ENCODE measurements around the gene AGPAT1. TPM values are rescaled to one million over a fixed set of nuclear protein-coding genes. Genes with fewer than 3 reads are reported as not detected.

The AGPAT1 gene
- total and polyA plus RNA-seq, 10 of the 15 experiments (the other 5 are each of a cell fraction or from before 2014, with no cell fraction given) = 13.9 to 39.5 (median 24.7) TPM

DNA sequence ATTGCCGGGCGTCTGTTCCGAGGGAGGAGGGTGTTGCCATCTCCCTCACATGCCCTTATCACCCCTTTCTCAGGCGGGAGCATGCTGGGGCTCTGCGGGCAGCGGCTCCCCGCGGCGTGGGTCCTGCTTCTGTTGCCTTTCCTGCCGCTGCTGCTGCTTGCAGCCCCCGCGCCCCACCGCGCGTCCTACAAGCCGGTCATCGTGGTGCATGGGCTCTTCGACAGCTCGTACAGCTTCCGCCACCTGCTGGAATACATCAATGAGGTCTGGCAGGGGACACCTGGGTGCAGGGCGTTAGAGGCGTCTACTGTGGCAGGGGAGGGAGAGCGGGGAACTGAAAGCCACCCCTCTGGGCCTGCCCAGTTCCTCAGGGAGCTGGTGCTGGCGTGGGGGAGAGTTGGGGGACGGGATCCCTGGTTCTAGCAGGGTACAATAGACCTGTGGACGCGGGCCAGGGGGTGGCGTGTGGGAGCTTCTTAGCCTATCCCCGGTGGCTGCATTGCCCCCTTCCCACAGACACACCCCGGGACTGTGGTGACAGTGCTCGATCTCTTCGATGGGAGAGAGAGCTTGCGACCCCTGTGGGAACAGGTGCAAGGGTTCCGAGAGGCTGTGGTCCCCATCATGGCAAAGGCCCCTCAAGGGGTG, 21.2 kb downstream of the AGPAT1 start (continued):
- TF ChIP-seq, protein P1, sequence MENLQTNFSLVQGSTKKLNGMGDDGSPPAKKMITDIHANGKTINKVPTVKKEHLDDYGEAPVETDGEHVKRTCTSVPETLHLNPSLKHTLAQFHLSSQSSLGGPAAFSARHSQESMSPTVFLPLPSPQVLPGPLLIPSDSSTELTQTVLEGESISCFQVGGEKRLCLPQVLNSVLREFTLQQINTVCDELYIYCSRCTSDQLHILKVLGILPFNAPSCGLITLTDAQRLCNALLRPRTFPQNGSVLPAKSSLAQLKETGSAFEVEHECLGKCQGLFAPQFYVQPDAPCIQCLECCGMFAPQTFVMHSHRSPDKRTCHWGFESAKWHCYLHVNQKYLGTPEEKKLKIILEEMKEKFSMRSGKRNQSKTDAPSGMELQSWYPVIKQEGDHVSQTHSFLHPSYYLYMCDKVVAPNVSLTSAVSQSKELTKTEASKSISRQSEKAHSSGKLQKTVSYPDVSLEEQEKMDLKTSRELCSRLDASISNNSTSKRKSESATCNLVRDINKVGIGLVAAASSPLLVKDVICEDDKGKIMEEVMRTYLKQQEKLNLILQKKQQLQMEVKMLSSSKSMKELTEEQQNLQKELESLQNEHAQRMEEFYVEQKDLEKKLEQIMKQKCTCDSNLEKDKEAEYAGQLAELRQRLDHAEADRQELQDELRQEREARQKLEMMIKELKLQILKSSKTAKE (IDR thresholded peaks at IDR 0.05; ENCODE audit: low read depth, poor library complexity, severe bottlenecking) = no peak
- TF ChIP-seq MYC (IDR thresholded peaks at IDR 0.05; ENCODE audit: insufficient read depth, insufficient read length, insufficient replicate concordance, low read length, severe bottlenecking) (no peak), SREBF2 (IDR thresholded peaks at IDR 0.05; ENCODE audit: low read length) (no peak), SPI1 (IDR thresholded peaks at IDR 0.05; ENCODE audit: borderline replicate concordance, insufficient read depth, low read depth, low read length) (peak; percentile 32; the same call in 1 of the 2 replicates), RB1 (IDR thresholded peaks at IDR 0.05; ENCODE audit: borderline replicate concordance) (0 out of 2 replicates have a peak, but pooled peaks have one; percentile 66), MXI1 (IDR thresholded peaks at IDR 0.05; ENCODE audit: low read depth, low read length) (peak; percentile 56; the same call in 1 of the 2 replicates), WRNIP1 (IDR thresholded peaks at IDR 0.05; ENCODE audit: borderline replicate concordance, low read depth, low read length) (no peak), ESRRA (IDR thresholded peaks at IDR 0.05; ENCODE audit: low read length) (no peak)
- TF ChIP-seq, protein P2, sequence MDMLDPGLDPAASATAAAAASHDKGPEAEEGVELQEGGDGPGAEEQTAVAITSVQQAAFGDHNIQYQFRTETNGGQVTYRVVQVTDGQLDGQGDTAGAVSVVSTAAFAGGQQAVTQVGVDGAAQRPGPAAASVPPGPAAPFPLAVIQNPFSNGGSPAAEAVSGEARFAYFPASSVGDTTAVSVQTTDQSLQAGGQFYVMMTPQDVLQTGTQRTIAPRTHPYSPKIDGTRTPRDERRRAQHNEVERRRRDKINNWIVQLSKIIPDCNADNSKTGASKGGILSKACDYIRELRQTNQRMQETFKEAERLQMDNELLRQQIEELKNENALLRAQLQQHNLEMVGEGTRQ (IDR thresholded peaks at IDR 0.05; ENCODE audit: borderline replicate concordance, low read depth, low read length) = no peak
- TF ChIP-seq, protein P3, sequence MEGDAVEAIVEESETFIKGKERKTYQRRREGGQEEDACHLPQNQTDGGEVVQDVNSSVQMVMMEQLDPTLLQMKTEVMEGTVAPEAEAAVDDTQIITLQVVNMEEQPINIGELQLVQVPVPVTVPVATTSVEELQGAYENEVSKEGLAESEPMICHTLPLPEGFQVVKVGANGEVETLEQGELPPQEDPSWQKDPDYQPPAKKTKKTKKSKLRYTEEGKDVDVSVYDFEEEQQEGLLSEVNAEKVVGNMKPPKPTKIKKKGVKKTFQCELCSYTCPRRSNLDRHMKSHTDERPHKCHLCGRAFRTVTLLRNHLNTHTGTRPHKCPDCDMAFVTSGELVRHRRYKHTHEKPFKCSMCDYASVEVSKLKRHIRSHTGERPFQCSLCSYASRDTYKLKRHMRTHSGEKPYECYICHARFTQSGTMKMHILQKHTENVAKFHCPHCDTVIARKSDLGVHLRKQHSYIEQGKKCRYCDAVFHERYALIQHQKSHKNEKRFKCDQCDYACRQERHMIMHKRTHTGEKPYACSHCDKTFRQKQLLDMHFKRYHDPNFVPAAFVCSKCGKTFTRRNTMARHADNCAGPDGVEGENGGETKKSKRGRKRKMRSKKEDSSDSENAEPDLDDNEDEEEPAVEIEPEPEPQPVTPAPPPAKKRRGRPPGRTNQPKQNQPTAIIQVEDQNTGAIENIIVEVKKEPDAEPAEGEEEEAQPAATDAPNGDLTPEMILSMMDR (IDR thresholded peaks at IDR 0.05 in 2 of 3, conservative IDR thresholded peaks at IDR 0.05 in 1 of 3; ENCODE audit: control insufficient read depth in 2 of 3, extremely low read depth in 1 of 3, insufficient read depth in 1 of 3, low read depth in 3 of 3, low read length in 3 of 3) = peak; percentile 53 to 73 (median 65)
- TF ChIP-seq, protein P4, sequence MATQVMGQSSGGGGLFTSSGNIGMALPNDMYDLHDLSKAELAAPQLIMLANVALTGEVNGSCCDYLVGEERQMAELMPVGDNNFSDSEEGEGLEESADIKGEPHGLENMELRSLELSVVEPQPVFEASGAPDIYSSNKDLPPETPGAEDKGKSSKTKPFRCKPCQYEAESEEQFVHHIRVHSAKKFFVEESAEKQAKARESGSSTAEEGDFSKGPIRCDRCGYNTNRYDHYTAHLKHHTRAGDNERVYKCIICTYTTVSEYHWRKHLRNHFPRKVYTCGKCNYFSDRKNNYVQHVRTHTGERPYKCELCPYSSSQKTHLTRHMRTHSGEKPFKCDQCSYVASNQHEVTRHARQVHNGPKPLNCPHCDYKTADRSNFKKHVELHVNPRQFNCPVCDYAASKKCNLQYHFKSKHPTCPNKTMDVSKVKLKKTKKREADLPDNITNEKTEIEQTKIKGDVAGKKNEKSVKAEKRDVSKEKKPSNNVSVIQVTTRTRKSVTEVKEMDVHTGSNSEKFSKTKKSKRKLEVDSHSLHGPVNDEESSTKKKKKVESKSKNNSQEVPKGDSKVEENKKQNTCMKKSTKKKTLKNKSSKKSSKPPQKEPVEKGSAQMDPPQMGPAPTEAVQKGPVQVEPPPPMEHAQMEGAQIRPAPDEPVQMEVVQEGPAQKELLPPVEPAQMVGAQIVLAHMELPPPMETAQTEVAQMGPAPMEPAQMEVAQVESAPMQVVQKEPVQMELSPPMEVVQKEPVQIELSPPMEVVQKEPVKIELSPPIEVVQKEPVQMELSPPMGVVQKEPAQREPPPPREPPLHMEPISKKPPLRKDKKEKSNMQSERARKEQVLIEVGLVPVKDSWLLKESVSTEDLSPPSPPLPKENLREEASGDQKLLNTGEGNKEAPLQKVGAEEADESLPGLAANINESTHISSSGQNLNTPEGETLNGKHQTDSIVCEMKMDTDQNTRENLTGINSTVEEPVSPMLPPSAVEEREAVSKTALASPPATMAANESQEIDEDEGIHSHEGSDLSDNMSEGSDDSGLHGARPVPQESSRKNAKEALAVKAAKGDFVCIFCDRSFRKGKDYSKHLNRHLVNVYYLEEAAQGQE (IDR thresholded peaks at IDR 0.05; ENCODE audit: low read depth, low read length) = no peak
- TF ChIP-seq, protein P5, sequence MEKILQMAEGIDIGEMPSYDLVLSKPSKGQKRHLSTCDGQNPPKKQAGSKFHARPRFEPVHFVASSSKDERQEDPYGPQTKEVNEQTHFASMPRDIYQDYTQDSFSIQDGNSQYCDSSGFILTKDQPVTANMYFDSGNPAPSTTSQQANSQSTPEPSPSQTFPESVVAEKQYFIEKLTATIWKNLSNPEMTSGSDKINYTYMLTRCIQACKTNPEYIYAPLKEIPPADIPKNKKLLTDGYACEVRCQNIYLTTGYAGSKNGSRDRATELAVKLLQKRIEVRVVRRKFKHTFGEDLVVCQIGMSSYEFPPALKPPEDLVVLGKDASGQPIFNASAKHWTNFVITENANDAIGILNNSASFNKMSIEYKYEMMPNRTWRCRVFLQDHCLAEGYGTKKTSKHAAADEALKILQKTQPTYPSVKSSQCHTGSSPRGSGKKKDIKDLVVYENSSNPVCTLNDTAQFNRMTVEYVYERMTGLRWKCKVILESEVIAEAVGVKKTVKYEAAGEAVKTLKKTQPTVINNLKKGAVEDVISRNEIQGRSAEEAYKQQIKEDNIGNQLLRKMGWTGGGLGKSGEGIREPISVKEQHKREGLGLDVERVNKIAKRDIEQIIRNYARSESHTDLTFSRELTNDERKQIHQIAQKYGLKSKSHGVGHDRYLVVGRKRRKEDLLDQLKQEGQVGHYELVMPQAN (conservative IDR thresholded peaks at IDR 0.05) = peak; percentile 56; the same call in 1 of the 2 replicates
- TF ChIP-seq, protein P6, sequence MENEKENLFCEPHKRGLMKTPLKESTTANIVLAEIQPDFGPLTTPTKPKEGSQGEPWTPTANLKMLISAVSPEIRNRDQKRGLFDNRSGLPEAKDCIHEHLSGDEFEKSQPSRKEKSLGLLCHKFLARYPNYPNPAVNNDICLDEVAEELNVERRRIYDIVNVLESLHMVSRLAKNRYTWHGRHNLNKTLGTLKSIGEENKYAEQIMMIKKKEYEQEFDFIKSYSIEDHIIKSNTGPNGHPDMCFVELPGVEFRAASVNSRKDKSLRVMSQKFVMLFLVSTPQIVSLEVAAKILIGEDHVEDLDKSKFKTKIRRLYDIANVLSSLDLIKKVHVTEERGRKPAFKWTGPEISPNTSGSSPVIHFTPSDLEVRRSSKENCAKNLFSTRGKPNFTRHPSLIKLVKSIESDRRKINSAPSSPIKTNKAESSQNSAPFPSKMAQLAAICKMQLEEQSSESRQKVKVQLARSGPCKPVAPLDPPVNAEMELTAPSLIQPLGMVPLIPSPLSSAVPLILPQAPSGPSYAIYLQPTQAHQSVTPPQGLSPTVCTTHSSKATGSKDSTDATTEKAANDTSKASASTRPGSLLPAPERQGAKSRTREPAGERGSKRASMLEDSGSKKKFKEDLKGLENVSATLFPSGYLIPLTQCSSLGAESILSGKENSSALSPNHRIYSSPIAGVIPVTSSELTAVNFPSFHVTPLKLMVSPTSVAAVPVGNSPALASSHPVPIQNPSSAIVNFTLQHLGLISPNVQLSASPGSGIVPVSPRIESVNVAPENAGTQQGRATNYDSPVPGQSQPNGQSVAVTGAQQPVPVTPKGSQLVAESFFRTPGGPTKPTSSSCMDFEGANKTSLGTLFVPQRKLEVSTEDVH (IDR thresholded peaks at IDR 0.05; ENCODE audit: low read depth, partially characterized antibody) = no peak

Data from GM12878 (cell line).